ENCODE results near the gene PCDHGC3. TPM values are rescaled to one million over a fixed set of nuclear protein-coding genes. Genes with fewer than 3 reads are reported as not detected.

The PCDHGC3 gene
- total and polyA plus RNA-seq, 4 donors: 3.7 to 11.0 (median 6.2) TPM

- peaks cover 0 to 6% (median 0%) of the 10 kb centered on the region in 4 donors for H3K36me3 ChIP-seq (ENCODE audit: control insufficient read depth in 4 of 4, insufficient read depth in 3 of 4, low read depth in 1 of 4, low read length in 3 of 4)
- TF ChIP-seq MAX (IDR thresholded peaks at IDR 0.05) (no peak), CTCF (IDR thresholded peaks at IDR 0.05; ENCODE audit: low read depth, low read length, missing input control) (no peak), NR2F2 (IDR thresholded peaks at IDR 0.05) (peak; percentile 72), HNF4G (IDR thresholded peaks at IDR 0.05) (no peak), EGR1 (IDR thresholded peaks at IDR 0.05; ENCODE audit: low read depth in 2 of 2) (no peak), ATF3 (IDR thresholded peaks at IDR 0.05) (no peak)
- 80% methylated on average over 11 of the region's 11 CpGs for WGBS
- H3K9me3 ChIP-seq (ENCODE audit: control insufficient read depth in 4 of 4, low read length in 3 of 4): no peaks in the 10 kb centered on the region
- H3K4me3 ChIP-seq (ENCODE audit: low read depth in 1 of 3, low read length in 3 of 3): no peak overlapping the region
- no peaks in the 10 kb centered on the region for H3K27me3 ChIP-seq (ENCODE audit: control insufficient read depth in 4 of 4, insufficient read depth in 4 of 4, low read length in 3 of 4)
- H3K9ac ChIP-seq (ENCODE audit: low read depth in 1 of 2, low read length in 2 of 2): no peak overlapping the region
- H3K27ac ChIP-seq (ENCODE audit: low read depth in 1 of 2, low read length in 2 of 2): peak overlapping the region; percentile 69
- peaks cover 0 to 2% (median under 1%) of the 10 kb centered on the region in 4 donors for H3K4me1 ChIP-seq (ENCODE audit: control insufficient read depth in 4 of 4, insufficient read depth in 4 of 4, low read length in 3 of 4)
- DNase-seq (ENCODE audit: low spot score): no peak
These were observed 31.8 kb downstream of the PCDHGC3 start for GRCh38 chr5:141507387-141508091.

GRCh38 chr5:141508440-141508797, 32.7 kb downstream of the PCDHGC3 start:
- no peaks in the 10 kb centered on the region for H3K9me3 ChIP-seq (ENCODE audit: control insufficient read depth in 4 of 4, low read length in 3 of 4)
- TF ChIP-seq MAX (IDR thresholded peaks at IDR 0.05) (no peak), TAF1 (conservative IDR thresholded peaks at IDR 0.05) (no peak), JUND (IDR thresholded peaks at IDR 0.05) (no peak), NR2F2 (IDR thresholded peaks at IDR 0.05) (no peak), GABPA (IDR thresholded peaks at IDR 0.05 in 1 of 2, conservative IDR thresholded peaks at IDR 0.05 in 1 of 2) (no peak), CTCF (IDR thresholded peaks at IDR 0.05; ENCODE audit: low read depth, low read length, missing input control) (no peak), ZBTB33 (IDR thresholded peaks at IDR 0.05) (no peak), REST (IDR thresholded peaks at IDR 0.05) (no peak), EGR1 (IDR thresholded peaks at IDR 0.05; ENCODE audit: low read depth in 2 of 2) (no peak), FOXA1 (IDR thresholded peaks at IDR 0.05) (no peak), RAD21 (IDR thresholded peaks at IDR 0.05) (no peak), HNF4A (conservative IDR thresholded peaks at IDR 0.05) (no peak), RXRA (IDR thresholded peaks at IDR 0.05) (no peak), ATF3 (IDR thresholded peaks at IDR 0.05) (no peak), YY1 (IDR thresholded peaks at IDR 0.05) (no peak), FOXA2 (IDR thresholded peaks at IDR 0.05) (no peak), SP1 (IDR thresholded peaks at IDR 0.05) (no peak)
- H3K27ac ChIP-seq (ENCODE audit: low read depth in 1 of 2, low read length in 2 of 2): peak overlapping the region; percentile 69
- H3K4me1 ChIP-seq (ENCODE audit: control insufficient read depth in 4 of 4, insufficient read depth in 4 of 4, low read length in 3 of 4): peaks cover 2 to 11% (median 5%) of the 10 kb centered on the region in 4 donors
- H3K4me3 ChIP-seq (ENCODE audit: low read depth in 1 of 3, low read length in 3 of 3): no peak overlapping the region
- no peak for DNase-seq (ENCODE audit: low spot score)
- no peaks in the 10 kb centered on the region for H3K27me3 ChIP-seq (ENCODE audit: control insufficient read depth in 4 of 4, insufficient read depth in 4 of 4, low read length in 3 of 4)
- peaks cover 0 to 6% (median 0%) of the 10 kb centered on the region in 4 donors for H3K36me3 ChIP-seq (ENCODE audit: control insufficient read depth in 4 of 4, insufficient read depth in 3 of 4, low read depth in 1 of 4, low read length in 3 of 4)
- no peak overlapping the region for H3K9ac ChIP-seq (ENCODE audit: low read depth in 1 of 2, low read length in 2 of 2)
- WGBS: 66% methylated on average over 9 of the region's 9 CpGs

Measured in liver (tissue), 9 donors.